Ishikawa (cell line): ENCODE data around the gene TLN1.

Source experiments
- EGR1 ChIP-seq: IDR thresholded peaks from 2 replicates; pipeline ENCODE4 v1.6.1; 2012
- EP300 ChIP-seq: IDR thresholded peaks from 2 replicates; pipeline ENCODE4 v1.6.1; 2012; ENCODE audit warnings: borderline replicate concordance
- FOXM1 ChIP-seq: IDR thresholded peaks from 2 replicates; pipeline ENCODE4 v1.6.1; 2012; ENCODE audit warnings: low read depth, borderline replicate concordance
- NFIC ChIP-seq: IDR thresholded peaks from 2 replicates; pipeline ENCODE4 v1.6.1; 2012
- TAF1 ChIP-seq: IDR thresholded peaks from 2 replicates; pipeline ENCODE4 v1.6.1; 2012; ENCODE audit warnings: low read depth, mild to moderate bottlenecking
- TCF12 ChIP-seq: IDR thresholded peaks from 2 replicates; pipeline ENCODE4 v1.6.1; 2012; ENCODE audit warnings: low read depth
- TEAD4 ChIP-seq: IDR thresholded peaks from 2 replicates; pipeline ENCODE4 v1.6.1; 2012
- YY1 ChIP-seq: IDR thresholded peaks from 2 replicates; pipeline ENCODE4 v1.6.1; 2012; ENCODE audit warnings: low read depth
- TF ChIP-seq, protein P1 (sequence below): IDR thresholded peaks from 2 replicates; pipeline ENCODE4 v1.6.1; 2012; ENCODE audit warnings: low read depth, mild to moderate bottlenecking
- TF ChIP-seq, protein P2 (sequence below): IDR thresholded peaks from 2 replicates; pipeline ENCODE4 v1.6.1; 2012
- TF ChIP-seq, protein P3 (sequence below): IDR thresholded peaks from 2 replicates; pipeline ENCODE4 v1.6.1; 2012

DNA sequence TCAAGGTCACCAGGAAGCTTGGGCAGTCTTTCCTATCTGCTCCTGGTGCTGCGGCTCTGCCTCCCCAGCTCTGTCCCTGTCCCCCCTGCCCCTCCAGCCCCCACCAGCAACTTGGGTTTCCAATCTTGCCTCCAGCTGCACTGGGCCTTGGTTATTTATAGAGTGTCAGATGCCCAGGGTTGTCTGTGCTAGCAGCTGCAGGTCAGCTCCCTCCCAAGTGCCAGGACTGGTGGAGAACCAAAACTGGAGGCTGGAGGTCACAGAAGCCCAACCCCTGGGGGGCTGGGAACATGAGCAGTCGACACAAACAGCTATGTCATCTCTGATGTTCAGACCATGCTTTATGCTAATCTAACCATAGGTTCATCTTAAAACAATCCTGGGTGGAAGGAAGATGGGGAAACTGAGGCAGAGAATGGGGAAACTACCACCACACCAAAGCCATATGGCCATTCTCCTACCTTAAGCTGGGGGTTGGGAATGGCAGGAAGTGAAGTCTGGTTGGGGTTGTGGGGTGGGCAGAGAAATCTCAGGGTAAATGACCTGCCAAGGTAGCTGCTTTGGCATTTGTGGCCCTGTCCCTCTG is 43.9 kb downstream of the TLN1 start:
- TF ChIP-seq, protein P1, sequence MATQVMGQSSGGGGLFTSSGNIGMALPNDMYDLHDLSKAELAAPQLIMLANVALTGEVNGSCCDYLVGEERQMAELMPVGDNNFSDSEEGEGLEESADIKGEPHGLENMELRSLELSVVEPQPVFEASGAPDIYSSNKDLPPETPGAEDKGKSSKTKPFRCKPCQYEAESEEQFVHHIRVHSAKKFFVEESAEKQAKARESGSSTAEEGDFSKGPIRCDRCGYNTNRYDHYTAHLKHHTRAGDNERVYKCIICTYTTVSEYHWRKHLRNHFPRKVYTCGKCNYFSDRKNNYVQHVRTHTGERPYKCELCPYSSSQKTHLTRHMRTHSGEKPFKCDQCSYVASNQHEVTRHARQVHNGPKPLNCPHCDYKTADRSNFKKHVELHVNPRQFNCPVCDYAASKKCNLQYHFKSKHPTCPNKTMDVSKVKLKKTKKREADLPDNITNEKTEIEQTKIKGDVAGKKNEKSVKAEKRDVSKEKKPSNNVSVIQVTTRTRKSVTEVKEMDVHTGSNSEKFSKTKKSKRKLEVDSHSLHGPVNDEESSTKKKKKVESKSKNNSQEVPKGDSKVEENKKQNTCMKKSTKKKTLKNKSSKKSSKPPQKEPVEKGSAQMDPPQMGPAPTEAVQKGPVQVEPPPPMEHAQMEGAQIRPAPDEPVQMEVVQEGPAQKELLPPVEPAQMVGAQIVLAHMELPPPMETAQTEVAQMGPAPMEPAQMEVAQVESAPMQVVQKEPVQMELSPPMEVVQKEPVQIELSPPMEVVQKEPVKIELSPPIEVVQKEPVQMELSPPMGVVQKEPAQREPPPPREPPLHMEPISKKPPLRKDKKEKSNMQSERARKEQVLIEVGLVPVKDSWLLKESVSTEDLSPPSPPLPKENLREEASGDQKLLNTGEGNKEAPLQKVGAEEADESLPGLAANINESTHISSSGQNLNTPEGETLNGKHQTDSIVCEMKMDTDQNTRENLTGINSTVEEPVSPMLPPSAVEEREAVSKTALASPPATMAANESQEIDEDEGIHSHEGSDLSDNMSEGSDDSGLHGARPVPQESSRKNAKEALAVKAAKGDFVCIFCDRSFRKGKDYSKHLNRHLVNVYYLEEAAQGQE = no peak
- TF ChIP-seq TAF1 = no peak
- TF ChIP-seq, protein P2, sequence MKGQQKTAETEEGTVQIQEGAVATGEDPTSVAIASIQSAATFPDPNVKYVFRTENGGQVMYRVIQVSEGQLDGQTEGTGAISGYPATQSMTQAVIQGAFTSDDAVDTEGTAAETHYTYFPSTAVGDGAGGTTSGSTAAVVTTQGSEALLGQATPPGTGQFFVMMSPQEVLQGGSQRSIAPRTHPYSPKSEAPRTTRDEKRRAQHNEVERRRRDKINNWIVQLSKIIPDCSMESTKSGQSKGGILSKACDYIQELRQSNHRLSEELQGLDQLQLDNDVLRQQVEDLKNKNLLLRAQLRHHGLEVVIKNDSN = no peak
- TF ChIP-seq, protein P3, sequence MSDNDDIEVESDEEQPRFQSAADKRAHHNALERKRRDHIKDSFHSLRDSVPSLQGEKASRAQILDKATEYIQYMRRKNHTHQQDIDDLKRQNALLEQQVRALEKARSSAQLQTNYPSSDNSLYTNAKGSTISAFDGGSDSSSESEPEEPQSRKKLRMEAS = no peak
- TF ChIP-seq NFIC = no peak
- TF ChIP-seq EP300 = no peak
- no peak for TF ChIP-seq TEAD4
- no peak for TF ChIP-seq TCF12
- TF ChIP-seq EGR1 = no peak
- TF ChIP-seq FOXM1 = no peak
- TF ChIP-seq YY1 = no peak
